Measurements from ENCODE around the gene SNURF.
"Not testable (repeated sequence)": the region's sequence is repeated elsewhere in the genome, so short reads cannot be mapped to it uniquely, and the experiment has no call there.

Gene SNURF

GRCh38 chr15:24954783-24955530 is at the start of gene SNURF, which contains the start of gene SNRPN:
SNURF (plus strand) TSS chr15:24954987; CDS start chr15:24955049, 62 bp downstream.
SNRPN (plus strand) TSS chr15:24954987; CDS start chr15:24974454, 19,467 bp downstream.
- no peak for TF ChIP-seq CTCF (IDR thresholded peaks at IDR 0.05; ENCODE audit: low read depth, low read length, missing control alignments)
- peak; percentile 22 for DNase-seq (ENCODE audit: low read depth)
- peak within 1 kb of the TSS; percentile 74 for H3K4me3 ChIP-seq (ENCODE audit: low read depth, low read length)

DNA sequence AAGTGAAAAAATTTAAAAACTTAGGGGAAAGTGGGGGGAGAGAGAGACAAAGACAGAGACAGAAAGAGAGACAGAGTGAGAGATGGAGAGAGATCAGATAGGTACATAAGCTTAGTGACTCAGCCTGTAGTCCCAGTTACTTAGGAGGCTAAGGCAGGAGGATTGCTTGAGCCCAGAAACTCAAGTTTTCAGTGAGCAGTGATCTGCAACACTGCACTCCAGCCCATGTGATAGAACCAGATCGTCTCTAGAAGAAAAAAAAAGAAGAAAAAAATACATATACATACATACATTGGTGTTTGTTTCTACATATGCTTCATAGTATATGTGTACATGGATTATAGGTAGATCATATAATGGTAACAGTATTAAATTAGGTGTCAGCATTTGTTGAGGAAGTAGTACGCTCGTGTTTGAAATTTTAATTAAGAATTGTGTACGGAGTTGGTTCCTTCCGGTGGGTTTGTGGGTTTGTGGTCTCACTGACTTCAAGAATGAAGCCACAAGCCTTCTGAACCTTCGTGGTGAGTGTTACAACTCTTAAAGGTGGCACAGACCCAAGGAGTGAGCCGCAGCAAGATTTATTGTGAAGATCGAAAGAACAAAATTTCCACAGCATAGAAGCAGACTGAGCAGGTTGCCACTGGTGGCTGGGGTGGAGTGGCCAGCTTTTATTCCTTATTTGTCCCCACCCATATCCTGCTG is 38.3 kb upstream of the SNURF start:
- H3K4me3 ChIP-seq (ENCODE audit: low read depth, low read length) = no peak overlapping the region
- DNase-seq (ENCODE audit: low read depth) = no peak
- TF ChIP-seq CTCF (IDR thresholded peaks at IDR 0.05; ENCODE audit: low read depth, low read length, missing control alignments) = no peak

DNA sequence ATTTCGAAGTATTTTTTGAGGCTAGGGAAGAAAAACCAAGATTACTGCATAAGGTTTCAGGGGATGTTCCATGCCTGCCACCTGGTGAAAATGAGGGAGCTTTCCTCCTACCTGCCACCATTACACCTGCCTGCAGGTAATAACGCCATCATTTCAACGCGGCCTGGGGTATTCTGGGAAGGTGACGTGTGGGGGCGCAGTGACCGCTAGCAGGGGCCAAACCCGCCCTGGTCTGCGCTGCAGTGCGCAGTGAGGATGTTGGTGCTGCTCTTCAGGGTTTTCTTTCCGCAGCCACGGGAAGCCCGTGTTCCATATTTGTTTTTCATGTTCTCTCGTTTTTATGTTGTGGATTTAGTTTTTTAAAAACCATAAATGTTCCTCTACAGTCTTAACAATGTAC is 37.4 kb upstream of the SNURF start:
- TF ChIP-seq CTCF (IDR thresholded peaks at IDR 0.05; ENCODE audit: low read depth, low read length, missing control alignments) = no peak
- H3K4me3 ChIP-seq (ENCODE audit: low read depth, low read length) = no peak overlapping the region
- DNase-seq (ENCODE audit: low read depth) = no peak

DNA sequence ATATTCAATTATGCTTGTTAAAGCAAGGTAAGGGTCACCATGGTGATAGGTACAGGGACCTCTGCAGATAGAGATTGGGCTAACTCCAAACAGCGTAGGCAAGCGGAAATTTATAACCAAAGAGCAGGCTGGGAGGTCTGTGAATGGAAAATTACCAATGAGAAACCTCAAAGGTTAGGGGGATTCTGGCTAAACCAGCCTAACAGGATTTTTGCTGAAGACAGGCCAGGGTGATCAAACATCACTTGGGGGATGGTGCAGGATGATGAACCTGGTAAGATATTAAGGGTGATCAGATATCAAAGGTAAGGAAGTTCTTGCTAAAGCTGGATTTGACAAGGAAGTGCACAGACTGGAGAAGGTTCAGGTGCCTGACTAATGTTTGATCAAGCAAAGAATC is 35.3 kb upstream of the SNURF start:
- H3K4me3 ChIP-seq (ENCODE audit: low read depth, low read length) = no peak overlapping the region
- no peak for DNase-seq (ENCODE audit: low read depth)
- no peak for TF ChIP-seq CTCF (IDR thresholded peaks at IDR 0.05; ENCODE audit: low read depth, low read length, missing control alignments)

DNA sequence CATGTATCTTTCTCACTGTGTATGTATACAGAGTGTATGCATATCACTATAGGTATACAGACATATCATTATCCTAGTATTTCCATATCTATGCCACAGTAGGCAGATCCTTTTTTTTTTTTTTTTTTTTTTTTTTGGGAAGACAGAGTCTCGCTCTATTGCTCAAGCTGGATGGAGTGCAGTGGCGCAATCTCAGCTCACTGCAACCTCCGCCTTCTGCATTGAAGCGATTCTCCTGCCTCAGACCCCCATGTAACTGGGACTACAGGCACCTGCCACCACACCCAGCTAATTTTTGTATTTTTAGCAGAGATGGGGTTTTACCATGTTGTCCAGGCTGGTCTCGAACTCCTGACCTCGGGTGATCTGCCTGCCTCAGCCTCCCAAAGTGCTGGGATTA is 32.0 kb upstream of the SNURF start:
- H3K4me3 ChIP-seq (ENCODE audit: low read depth, low read length); DNase-seq (ENCODE audit: low read depth): not testable (repeated sequence)

- TF ChIP-seq CTCF (IDR thresholded peaks at IDR 0.05; ENCODE audit: low read depth, low read length, missing control alignments) = no peak
These were observed 30.6 kb upstream of the SNURF start for GRCh38 chr15:24924153-24924552.

GRCh38 chr15:24924621-24925020 is 30.2 kb upstream of the SNURF start:
- no peak for TF ChIP-seq CTCF (IDR thresholded peaks at IDR 0.05; ENCODE audit: low read depth, low read length, missing control alignments)
- DNase-seq (ENCODE audit: low read depth) = no peak
- H3K4me3 ChIP-seq (ENCODE audit: low read depth, low read length) = no peak overlapping the region

More at GRCh38 chr15:24924153-24924552, 30.6 kb upstream of the SNURF start:
- no peak for DNase-seq (ENCODE audit: low read depth)
- no peak overlapping the region for H3K4me3 ChIP-seq (ENCODE audit: low read depth, low read length)

- H3K4me3 ChIP-seq (ENCODE audit: low read depth, low read length); DNase-seq (ENCODE audit: low read depth): not testable (repeated sequence)
These were observed 22.7 kb upstream of the SNURF start for GRCh38 chr15:24931874-24932732.

Measured in GM12864 (cell line).